GM12801 (cell line): ENCODE data around the gene LRWD1.

Source experiments
- TF ChIP-seq, protein P1 (sequence below): IDR thresholded peaks from one replicate; pipeline ENCODE4 v1.5.1; 2011; ENCODE audit warnings: control low read depth; ENCODE audit not compliant: insufficient read length; ENCODE audit errors: extremely low read depth

LRWD1 gene

DNA sequence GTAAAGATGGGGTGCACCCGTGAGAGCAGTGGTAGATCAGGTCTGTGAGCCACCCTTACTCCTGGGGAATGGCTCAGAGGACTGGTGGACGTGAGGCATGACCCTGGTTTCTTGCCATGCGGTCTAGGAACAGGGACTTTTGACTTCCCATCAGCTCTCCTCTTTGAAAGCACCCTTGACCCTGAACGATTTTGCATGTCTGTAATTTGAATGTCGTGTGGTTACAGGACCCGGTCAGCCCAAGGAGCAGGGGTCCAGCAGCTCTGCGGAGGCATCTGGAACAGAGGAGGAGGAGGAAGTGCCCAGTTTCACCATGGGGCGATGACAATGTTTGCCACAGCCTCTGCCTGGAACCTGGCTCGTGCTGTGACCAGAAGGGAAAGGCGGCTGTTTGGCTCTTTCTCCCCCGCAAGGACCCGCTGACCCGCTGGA is 40.0 kb upstream of the LRWD1 start:
- TF ChIP-seq, protein P1, sequence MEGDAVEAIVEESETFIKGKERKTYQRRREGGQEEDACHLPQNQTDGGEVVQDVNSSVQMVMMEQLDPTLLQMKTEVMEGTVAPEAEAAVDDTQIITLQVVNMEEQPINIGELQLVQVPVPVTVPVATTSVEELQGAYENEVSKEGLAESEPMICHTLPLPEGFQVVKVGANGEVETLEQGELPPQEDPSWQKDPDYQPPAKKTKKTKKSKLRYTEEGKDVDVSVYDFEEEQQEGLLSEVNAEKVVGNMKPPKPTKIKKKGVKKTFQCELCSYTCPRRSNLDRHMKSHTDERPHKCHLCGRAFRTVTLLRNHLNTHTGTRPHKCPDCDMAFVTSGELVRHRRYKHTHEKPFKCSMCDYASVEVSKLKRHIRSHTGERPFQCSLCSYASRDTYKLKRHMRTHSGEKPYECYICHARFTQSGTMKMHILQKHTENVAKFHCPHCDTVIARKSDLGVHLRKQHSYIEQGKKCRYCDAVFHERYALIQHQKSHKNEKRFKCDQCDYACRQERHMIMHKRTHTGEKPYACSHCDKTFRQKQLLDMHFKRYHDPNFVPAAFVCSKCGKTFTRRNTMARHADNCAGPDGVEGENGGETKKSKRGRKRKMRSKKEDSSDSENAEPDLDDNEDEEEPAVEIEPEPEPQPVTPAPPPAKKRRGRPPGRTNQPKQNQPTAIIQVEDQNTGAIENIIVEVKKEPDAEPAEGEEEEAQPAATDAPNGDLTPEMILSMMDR, result no peak

DNA sequence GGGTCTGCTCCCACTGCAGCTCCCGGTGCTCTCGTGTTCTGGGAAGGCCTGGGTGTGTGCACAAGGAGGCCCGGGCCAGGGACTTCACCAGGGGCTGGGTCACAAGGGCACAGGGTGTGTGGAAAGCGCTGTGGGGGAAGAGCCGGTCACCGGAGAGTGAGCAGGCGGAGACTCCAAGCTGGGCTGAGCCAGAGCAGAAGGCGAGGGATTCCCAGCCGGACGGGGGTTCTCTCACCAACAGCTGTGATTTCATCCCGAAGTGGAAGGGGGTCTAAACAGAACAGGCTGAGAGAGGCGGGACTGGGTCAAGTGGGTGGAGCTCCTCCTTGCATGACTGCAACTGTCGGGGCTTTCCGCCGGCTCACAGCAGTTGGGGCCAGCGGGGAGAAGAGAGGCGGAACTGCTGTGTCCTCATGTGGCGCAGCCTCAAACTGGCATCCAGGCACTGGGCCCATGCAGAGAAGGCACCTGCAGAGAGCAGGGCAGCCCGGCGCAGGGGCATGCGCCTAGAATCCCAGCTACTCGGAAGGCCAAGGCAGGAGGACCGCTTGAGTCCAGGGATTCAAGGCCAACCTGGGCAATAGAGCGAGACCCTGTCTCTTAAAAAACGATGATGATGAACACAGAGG is 39.0 kb upstream of the LRWD1 start:
- TF ChIP-seq, protein P1, result no peak

DNA sequence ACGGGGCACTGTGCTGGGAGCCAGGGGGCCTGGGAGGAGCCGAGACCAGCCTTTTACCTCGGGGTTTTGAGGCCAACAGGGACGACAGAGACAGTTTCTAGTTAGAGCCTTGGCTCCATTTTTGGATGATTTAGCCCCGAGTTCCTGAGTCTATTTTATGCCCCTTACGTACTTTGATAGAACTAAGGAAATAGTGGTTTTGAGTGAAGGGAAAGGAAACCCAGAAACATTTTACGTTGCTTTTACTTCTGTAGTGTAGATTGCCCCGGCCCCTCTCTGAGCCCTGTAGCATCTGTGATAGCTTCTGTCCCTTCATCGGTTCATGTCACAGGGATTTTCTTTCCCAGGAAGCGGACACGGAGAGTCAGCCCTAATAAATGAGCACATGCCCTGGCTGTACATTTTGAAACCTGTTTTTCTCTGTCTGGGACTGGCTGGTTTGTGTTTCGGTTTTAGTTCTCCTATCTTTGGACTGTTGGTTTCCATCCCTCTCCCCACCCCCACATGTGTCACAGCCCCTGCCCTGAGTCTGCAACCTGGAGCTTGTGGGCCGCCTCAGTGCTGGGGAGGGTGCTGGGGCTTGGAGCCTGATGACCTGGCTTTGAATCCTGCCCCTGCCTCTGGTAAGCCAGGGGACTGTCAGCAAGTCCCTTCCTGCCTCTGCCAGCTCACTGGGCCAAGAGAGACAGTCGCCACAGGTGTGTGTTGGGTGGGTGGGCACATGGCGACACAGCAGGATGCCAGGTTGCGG is 38.3 kb upstream of the LRWD1 start:
- TF ChIP-seq, protein P1, result no peak

DNA sequence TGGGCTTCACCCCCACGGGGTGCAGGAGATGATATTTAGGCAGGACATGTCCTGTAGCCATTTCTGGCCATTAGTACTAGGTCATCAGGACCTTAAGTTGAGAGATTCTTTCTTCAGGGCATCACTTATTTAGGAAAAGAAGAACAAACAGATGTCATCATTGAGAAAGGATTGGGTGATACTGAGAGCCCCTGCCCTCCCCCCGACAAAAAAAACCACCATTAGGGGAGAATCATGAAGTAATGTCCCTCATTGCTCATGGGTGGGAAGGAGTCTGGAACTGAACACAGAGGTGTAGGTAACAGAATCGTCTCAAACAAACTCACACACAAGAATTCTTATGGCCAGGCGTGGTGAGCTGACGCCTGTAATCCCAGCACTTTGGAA is 37.8 kb upstream of the LRWD1 start:
- TF ChIP-seq, protein P1, result no peak

DNA sequence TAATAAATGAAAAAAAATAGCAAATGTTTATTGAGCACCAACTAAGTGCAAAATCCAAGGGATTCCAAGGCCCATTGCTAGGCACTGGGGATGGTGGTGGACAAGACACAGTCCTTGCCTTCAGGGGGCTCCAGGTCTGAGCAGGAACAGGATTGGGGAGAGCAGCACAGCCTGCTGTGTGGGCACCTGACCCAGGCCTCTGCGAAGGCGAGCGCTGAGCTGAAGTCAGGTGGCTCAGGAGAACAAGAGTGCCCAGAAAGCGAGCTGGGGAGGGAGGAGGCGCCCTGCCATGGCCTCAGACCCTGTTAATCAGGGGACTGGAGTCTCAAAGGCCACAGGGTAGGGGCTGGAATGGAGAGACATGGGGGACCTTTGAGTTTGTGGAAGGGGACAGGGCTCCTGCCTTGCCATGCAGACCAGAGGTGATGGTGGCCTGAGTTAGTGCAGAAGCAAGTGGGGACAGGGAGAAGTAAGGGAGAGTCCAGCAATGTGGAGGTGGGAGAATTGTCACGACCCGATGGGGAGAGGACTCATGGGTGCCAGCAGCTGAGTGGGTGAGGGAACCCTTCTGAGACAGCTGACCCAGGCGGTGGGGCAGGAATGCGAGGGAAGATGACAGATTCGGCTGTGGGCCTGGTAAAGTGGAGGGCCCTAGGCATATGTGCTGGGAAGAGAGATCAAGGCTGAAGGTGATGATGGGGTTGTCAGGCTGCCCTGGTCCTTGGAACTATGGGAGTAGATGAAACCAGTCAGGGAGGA is 35.5 kb upstream of the LRWD1 start:
- TF ChIP-seq, protein P1, result no peak

DNA sequence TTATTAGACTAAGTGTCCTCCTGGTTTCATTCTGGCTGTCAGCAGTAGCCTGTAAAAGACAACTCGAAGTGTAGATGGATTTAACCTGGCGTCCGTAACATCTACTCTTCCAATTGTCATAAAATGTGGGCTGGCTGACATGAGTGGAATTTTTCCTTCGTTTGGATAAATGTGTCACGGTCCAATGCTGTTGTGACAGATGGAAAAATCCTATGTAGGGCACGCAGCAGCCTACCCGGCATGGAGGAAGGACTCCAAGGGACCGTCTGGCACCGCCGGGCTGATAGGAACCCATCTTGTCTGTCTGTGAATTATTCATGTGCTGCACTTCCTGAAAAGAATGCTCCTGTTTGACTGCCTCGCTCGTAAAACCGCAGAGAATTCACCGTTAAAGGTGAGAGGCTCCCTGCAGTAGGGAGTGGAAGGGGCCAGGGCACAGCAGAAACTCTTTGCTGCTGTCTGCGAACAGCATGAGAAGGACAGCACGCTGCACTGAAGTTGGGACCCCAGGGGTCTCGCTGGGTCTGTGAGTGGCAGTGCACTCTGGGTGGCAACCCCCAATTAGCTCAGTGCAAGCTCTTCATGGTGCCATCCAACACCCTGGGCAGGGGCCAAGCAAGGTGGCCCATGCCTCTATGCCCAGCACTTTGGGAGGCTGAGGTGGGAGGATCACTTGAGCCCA is 33.0 kb upstream of the LRWD1 start:
- TF ChIP-seq, protein P1, result no peak
